Hepatocyte (in vitro differentiated cells): Measurements from ENCODE around the gene SBNO1.
"Not testable (repeated sequence)": the region's sequence is repeated elsewhere in the genome, so short reads cannot be mapped to it uniquely, and the experiment has no call there.

ENCODE experiments used
- CTCF ChIP-seq: fragments of 200-600 bp; sonication (generic); IDR thresholded peaks from 2 replicates; pipeline ENCODE4 v1.5.1; 2016; ENCODE audit warnings: antibody characterized with exemption, mild to moderate bottlenecking; ENCODE audit not compliant: poor library complexity
- EZH2 ChIP-seq: fragments of 200-600 bp; sonication (generic); IDR thresholded peaks from 2 replicates; pipeline ENCODE4 v1.6.1; 2016; ENCODE audit warnings: antibody characterized with exemption, mild to moderate bottlenecking, borderline replicate concordance

GRCh38 chr12:123248129-123248528 lies 116.5 kb downstream of the SBNO1 start:
- not testable (repeated sequence) for TF ChIP-seq CTCF, EZH2
